Stimulated activated naive B cell treated with anti-CD40 and anti-IgM and Interleukin-4, amounts not matched to agents 10 μg/mL and 1 μg/mL and 100 μg/mL, for 72 hours (primary cell): ENCODE results near the gene HDGFL3.
"Not testable (repeated sequence)": the region's sequence is repeated elsewhere in the genome, so short reads cannot be mapped to it uniquely, and the experiment has no call there.

ENCODE experiments used
- ATAC-seq, 2 donors: fragments of 150-1000 bp; cut with Tn5 transposase; replicated peaks; 2 replicates each; pipeline ENCODE4 v1.10.0; 2021; ENCODE audit warnings: moderate library complexity in 1 of 2
- DNase-seq: peaks from one replicate; pipeline ENCODE4 v3.0.0; 2021
- H3K27ac Mint-ChIP-seq: one replicate; pipeline ENCODE4 v1.8.0; 2022; ENCODE audit warnings: mild to moderate bottlenecking, mixed read lengths
- H3K27me3 Mint-ChIP-seq, 2 donors: one replicate each; pipeline ENCODE4 v1.8.0; 2022; ENCODE audit warnings: mixed read lengths in 2 of 2
- H3K36me3 Mint-ChIP-seq, 2 donors: one replicate each; pipeline ENCODE4 v1.8.0; 2022; ENCODE audit warnings: mixed read lengths in 2 of 2, mild to moderate bottlenecking in 1 of 2
- H3K4me1 Mint-ChIP-seq, 2 donors: one replicate each; pipeline ENCODE4 v1.8.0; 2022; ENCODE audit warnings: mixed read lengths in 2 of 2, mild to moderate bottlenecking in 1 of 2
- H3K4me3 Mint-ChIP-seq, 2 donors: one replicate each; pipeline ENCODE4 v1.8.0; 2022; ENCODE audit warnings: mild to moderate bottlenecking in 2 of 2, mixed read lengths in 2 of 2, moderate library complexity in 1 of 2
- H3K9me3 Mint-ChIP-seq, 2 donors: one replicate each; pipeline ENCODE4 v1.8.0; 2022; ENCODE audit warnings: mixed read lengths in 2 of 2, mild to moderate bottlenecking in 1 of 2

Gene HDGFL3

DNA sequence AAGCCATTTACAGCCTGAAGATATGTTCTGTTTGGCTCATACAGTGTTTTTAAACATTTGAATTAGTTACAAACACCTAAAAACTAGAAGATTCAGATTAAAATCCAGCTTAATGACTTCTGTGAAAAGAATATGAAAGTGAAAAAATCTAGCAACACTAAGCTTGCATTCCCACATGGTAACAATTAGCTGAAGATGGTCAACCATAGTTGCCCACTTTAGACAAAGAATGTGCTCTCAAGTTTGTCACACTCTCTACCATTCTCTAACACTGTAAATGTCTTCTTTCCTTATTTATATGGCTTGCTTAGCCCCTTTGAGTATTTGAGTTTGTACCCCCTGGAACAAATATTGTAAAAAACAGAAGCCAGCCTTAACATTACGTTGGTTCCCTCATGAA lies 32.7 kb downstream of the HDGFL3 start:
- Mint-ChIP-seq H3K36me3 (peaks cover 0 to 2% of the 10 kb centered on the region in 2 donors), H3K27ac (no peak overlapping the region), H3K4me1 (no peaks in the 10 kb centered on the region), H3K27me3 (no peaks in the 10 kb centered on the region), H3K9me3 (no peaks in the 10 kb centered on the region), H3K4me3 (no peak overlapping the region)
- no peak for DNase-seq
- ATAC-seq = no peak

DNA sequence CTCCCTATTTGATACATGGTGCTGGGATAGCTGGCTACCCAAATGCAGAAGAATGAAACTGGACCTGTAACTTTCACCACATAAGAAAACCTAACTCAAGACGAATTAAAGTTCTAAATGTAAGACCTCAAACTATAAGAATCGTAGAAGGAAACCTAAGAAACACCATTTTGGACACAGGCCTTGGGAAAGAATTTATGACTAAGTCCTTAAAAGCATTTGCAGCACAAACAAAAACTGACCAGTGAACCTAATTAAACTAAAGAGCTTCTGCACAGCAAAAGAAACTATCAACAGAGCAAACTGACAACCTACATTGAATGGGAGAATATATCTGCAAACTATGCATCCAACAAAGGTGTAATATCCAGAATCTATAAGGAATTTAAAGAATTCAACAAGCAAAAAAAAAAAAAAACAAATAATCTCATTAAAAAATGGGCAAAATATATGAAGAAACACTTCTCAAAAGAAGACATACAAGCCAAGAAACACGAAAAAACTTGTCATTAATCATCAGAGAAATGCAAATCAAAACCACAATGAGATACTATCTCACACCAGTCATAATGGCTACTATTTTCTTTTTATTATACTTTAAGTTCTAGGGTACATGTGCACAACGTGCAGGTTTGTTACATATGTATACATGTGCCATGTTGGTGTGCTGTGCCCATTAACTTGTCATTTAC lies 37.0 kb downstream of the HDGFL3 start:
- Mint-ChIP-seq H3K4me1 (no peaks in the 10 kb centered on the region), H3K36me3 (peaks cover 5 to 8% of the 10 kb centered on the region in 2 donors), H3K27ac (no peak overlapping the region), H3K27me3 (peaks cover 0 to 4% of the 10 kb centered on the region in 2 donors), H3K9me3 (peaks cover 10 to 11% of the 10 kb centered on the region in 2 donors), H3K4me3 (no peak overlapping the region)
- ATAC-seq (no peak), DNase-seq (no peak)

DNA sequence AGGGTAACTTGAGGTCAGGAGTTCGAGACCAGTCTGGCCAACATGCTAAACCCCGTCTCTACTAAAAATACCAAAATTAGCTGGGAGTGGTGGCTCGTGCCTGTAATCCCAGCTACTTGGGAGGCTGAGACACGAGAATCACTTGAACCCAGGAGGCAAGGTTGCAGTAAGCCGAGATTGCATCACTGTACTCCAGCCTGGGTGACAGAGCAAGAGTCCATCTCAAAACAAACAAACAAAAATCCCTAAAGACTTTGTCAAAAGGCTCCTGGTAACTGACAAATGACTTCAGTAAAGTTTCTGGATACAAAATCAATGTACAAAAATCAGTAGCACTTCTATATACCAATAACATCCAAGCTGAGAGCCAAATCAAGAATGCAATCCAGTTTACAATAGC lies 38.0 kb downstream of the HDGFL3 start:
- H3K36me3 Mint-ChIP-seq, H3K4me3 Mint-ChIP-seq, DNase-seq, ATAC-seq, H3K27ac Mint-ChIP-seq, H3K4me1 Mint-ChIP-seq, H3K27me3 Mint-ChIP-seq: not testable (repeated sequence)
- H3K9me3 Mint-ChIP-seq = peaks cover 10 to 11% of the 10 kb centered on the region in 2 donors

DNA sequence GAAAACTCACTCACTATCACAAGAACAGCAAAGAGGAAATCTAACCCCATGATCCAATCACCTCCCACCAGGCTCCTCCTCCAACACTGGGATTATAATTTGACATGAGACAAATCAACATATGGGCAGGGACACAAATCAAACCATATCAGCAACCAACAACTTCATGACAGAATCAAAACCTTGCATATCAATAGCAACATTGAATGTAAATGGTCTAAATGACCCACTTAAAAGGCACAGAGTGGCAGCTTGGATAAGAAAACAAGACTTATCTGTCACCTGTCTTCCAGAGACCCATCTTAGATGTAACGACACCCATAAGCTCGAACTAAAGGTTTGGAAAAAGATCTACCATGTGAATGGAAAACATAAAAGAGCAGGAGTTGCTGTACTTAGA lies 40.8 kb downstream of the HDGFL3 start:
- Mint-ChIP-seq H3K4me3 (no peak overlapping the region), H3K9me3 (peaks cover 10 to 11% of the 10 kb centered on the region in 2 donors), H3K36me3 (peaks cover 5 to 8% of the 10 kb centered on the region in 2 donors), H3K27ac (no peak overlapping the region), H3K4me1 (no peaks in the 10 kb centered on the region), H3K27me3 (peaks cover 0 to 4% of the 10 kb centered on the region in 2 donors)
- DNase-seq (no peak), ATAC-seq (no peak)

DNA sequence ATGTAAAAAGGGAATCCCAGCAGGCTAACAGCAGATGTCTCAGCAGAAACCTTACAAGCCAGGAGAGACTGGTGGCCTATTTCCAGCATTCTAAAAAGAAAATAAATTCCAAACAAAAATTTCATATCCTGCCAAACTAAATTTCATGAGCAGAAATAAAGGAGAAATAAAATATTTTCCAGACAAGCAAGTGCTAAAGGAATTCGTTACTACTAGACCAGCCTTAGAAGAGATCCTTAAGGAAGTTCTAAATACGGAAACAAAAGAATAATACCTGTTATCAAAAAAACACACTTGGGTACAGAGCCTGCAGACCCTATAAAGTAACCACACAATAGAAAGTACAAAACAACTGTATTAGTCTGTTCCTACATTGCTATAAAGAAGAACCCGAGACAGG lies 41.4 kb downstream of the HDGFL3 start:
- Mint-ChIP-seq H3K36me3 (peaks cover 5 to 8% of the 10 kb centered on the region in 2 donors), H3K4me3 (no peak overlapping the region), H3K27ac (no peak overlapping the region), H3K27me3 (peaks cover 0 to 4% of the 10 kb centered on the region in 2 donors), H3K9me3 (peaks cover 10 to 11% of the 10 kb centered on the region in 2 donors), H3K4me1 (no peaks in the 10 kb centered on the region)
- no peak for DNase-seq
- ATAC-seq = no peak

DNA sequence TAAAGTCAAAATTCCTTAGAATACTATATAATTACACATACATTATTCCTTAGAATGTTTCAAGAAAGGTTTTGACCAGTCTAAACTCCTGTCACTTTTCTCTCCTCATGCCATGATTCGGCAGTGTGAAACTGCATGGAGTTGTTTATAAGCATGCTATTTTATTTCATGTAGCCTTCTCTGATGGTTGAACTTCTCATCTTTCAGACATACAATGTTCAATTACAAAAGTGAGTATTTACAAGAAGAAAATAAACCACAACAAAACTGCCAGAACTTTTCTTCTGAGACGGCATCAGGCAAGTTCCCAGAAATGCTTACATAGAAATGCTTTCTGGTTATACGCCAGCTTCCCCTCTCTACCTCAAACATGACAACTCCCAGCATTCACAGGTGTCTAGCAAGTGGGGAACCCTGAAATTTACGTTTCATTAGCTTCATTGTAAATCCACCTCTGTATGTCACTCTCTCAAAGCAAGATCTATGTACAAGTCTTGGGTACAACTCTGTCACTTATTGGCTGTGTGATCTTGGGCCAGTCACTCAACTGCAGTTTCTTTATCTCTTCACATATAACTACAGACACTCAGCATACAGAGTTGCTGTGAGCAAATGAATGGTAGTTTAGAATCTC lies 42.7 kb downstream of the HDGFL3 start:
- Mint-ChIP-seq H3K27me3 (peaks cover 0 to 4% of the 10 kb centered on the region in 2 donors), H3K4me3 (no peak overlapping the region), H3K9me3 (peaks cover 10 to 11% of the 10 kb centered on the region in 2 donors), H3K4me1 (no peaks in the 10 kb centered on the region), H3K36me3 (peaks cover 5 to 8% of the 10 kb centered on the region in 2 donors), H3K27ac (no peak overlapping the region)
- ATAC-seq (no peak), DNase-seq (no peak)

DNA sequence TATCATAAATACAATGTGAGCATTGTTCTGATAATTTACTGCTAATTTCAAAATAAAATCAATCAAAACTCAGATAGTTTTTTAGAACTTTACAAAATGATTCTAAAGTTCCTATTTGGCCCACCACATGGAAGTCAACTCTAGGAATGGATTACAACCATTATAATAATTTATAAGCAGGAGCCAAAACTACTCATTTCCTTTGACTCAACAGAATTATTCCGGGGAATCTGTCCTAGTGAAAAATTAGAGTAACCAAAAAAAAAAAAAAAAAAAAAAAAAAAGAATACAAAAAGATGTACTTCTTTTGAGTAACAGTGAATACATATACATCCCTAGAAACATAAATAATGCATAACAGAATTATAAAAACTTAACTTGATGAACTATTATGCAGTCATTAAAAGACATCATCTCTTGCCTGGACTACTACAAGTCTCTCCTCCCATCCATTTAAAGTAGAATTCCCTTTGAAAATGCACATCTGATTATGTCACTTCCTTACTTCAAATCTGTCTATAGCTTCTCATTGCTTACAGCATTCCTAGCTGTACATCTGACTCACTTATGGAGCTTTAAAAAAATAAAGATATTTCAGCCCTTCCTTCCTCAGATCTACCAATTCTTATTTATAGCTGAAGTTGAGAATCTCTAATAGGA lies 43.4 kb downstream of the HDGFL3 start:
- H3K4me1 Mint-ChIP-seq = no peaks in the 10 kb centered on the region
- peaks cover 5 to 8% of the 10 kb centered on the region in 2 donors for H3K36me3 Mint-ChIP-seq
- peaks cover 0 to 4% of the 10 kb centered on the region in 2 donors for H3K27me3 Mint-ChIP-seq
- ATAC-seq (no peak), DNase-seq (no peak)
- H3K27ac Mint-ChIP-seq = no peak overlapping the region
- H3K4me3 Mint-ChIP-seq = no peak overlapping the region
- peaks cover 10 to 11% of the 10 kb centered on the region in 2 donors for H3K9me3 Mint-ChIP-seq

DNA sequence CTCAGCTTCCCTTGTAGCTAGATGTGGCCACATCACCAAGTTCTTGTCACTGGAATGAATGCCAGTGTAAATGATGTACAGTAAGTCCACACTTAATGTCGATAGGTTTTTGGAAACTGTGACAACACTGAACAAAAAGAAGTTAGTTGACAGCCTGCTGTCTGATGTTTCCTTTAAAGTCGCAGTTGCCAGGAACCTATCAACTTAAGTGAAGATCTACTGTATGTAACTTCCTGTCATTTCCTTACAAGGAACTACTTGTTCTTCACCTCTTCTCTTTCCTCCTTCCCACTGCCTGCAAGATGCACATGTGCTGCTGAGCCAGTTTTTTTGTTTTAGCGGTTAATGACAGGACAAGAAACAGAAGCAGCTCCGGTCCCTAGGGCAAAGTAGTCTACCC lies 44.6 kb downstream of the HDGFL3 start:
- ATAC-seq (no peak), DNase-seq (no peak)
- no peak overlapping the region for H3K27ac Mint-ChIP-seq
- no peaks in the 10 kb centered on the region for H3K27me3 Mint-ChIP-seq
- H3K4me3 Mint-ChIP-seq = no peak overlapping the region
- H3K36me3 Mint-ChIP-seq = peaks cover 5% of the 10 kb centered on the region in 2 donors
- H3K9me3 Mint-ChIP-seq = peaks cover 8% of the 10 kb centered on the region in 2 donors
- no peaks in the 10 kb centered on the region for H3K4me1 Mint-ChIP-seq

DNA sequence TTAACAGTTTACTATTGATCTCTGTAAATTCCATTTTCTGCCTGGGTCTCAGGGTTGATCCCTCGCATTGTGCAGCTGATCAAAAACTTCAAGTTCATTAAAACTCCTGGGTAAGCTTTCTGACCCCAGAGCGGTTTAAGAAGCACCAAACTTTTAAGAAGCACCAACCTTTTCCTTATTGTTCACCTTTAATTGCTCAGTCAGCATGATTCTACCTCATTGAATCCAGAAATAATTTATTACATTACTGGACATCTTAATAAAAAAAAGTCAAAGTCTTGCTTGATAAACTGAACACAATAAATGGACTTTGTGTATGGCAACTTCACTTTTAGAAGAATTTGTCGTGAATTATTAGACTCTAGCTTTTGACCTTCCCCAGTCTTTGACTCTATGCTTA lies 46.9 kb downstream of the HDGFL3 start:
- H3K27me3 Mint-ChIP-seq = no peaks in the 10 kb centered on the region
- H3K36me3 Mint-ChIP-seq = no peaks in the 10 kb centered on the region
- no peak overlapping the region for H3K4me3 Mint-ChIP-seq

DNA sequence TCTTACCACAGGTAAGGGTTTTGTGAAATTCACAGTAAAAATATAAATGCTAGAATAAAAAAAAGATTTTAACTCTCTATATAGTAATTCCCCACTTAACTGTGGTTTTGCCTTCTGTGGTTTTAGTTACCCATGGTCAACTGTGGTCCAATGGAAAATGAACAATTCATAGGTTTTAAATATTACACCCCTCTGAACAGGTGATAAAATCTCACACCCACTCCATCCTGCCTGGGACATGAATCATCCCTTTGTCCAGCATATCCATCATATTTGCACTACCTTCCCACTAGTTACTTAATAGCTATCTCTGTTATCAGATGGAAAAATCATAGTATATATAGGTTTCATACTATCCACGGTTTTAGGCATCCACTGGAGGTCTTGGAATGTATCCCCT lies 49.2 kb downstream of the HDGFL3 start:
- H3K36me3 Mint-ChIP-seq = no peaks in the 10 kb centered on the region
- no peaks in the 10 kb centered on the region for H3K4me1 Mint-ChIP-seq
- H3K27me3 Mint-ChIP-seq = no peaks in the 10 kb centered on the region
- DNase-seq (no peak), ATAC-seq (no peak)
- no peak overlapping the region for H3K27ac Mint-ChIP-seq
- no peaks in the 10 kb centered on the region for H3K9me3 Mint-ChIP-seq
- no peak overlapping the region for H3K4me3 Mint-ChIP-seq

More for the DNA sequence above, 46.9 kb downstream of the HDGFL3 start:
- Mint-ChIP-seq H3K4me1 (no peaks in the 10 kb centered on the region), H3K9me3 (no peaks in the 10 kb centered on the region), H3K27ac (no peak overlapping the region)
- ATAC-seq = no peak
- DNase-seq = no peak

DNA sequence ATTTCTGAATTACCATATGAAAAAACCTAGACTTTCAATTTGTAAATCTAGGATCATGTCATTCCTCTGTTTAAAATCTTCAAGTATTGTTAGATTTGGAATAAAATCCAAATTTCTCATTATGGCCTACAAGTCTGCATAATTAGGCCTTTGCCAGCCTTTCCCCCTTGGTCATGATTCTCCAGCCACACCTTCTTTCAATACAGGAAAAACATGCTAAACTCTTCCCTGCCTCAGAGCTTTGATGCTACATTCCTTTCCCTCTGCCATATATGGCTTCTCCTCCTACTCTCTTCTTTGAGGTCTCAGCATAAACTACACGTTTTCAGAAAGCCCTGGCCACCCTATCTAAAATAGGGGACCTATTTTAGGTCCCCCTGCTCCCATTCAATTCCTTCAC lies 51.7 kb downstream of the HDGFL3 start:
- H3K27me3 Mint-ChIP-seq = no peaks in the 10 kb centered on the region
- ATAC-seq (no peak), DNase-seq (no peak)
- no peaks in the 10 kb centered on the region for H3K4me1 Mint-ChIP-seq
- H3K27ac Mint-ChIP-seq = no peak overlapping the region
- H3K36me3 Mint-ChIP-seq = no peaks in the 10 kb centered on the region
- H3K4me3 Mint-ChIP-seq = no peak overlapping the region
- no peaks in the 10 kb centered on the region for H3K9me3 Mint-ChIP-seq

DNA sequence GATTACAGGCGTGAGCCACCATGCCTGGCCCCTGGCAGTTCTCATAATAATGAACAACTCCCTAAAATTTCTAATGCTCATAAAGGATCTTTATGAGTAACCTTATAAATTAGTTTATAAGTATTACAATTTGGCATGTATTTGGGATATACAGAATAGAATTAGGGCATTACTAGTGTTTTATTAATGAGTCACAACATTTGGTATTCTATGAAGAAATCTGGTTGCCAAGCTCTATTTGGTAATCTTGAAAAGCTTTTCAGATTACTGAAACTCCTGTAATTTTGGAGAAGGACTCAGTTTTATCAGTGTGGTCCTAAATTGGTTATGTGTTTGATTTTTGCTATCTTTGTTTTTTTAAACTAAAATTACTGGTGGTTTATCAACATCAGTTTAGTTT lies 54.3 kb downstream of the HDGFL3 start:
- no peak overlapping the region for H3K4me3 Mint-ChIP-seq
- ATAC-seq = no peak
- H3K4me1 Mint-ChIP-seq = no peaks in the 10 kb centered on the region
- no peaks in the 10 kb centered on the region for H3K9me3 Mint-ChIP-seq
- no peak for DNase-seq
- no peak overlapping the region for H3K27ac Mint-ChIP-seq
- H3K27me3 Mint-ChIP-seq = no peaks in the 10 kb centered on the region
- peaks cover 0 to 4% of the 10 kb centered on the region in 2 donors for H3K36me3 Mint-ChIP-seq

DNA sequence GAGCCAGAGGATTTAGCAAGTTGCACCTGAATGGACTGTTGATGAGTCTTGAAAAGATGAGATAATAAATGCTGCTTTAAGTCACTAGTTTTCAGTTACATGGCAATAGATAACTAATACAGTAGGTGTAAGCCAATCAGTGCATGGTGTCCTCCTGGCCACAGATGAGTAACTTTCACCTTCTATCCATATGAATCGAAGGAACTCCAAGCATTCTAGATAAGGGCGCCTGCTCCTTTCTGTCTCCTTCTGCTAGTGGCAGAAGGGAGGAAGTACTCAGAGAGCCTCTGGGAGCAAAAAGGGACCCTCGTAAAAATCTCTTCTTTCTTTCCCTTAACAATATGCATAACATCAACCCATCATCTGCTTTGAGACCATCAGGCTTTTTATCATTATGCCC lies 62.9 kb downstream of the HDGFL3 start:
- H3K4me1 Mint-ChIP-seq = no peaks in the 10 kb centered on the region
- peaks cover 0 to 3% of the 10 kb centered on the region in 2 donors for H3K9me3 Mint-ChIP-seq
- H3K4me3 Mint-ChIP-seq = no peak overlapping the region
- ATAC-seq (no peak), DNase-seq (no peak)
- no peaks in the 10 kb centered on the region for H3K27me3 Mint-ChIP-seq
- H3K36me3 Mint-ChIP-seq = peaks cover 4 to 10% of the 10 kb centered on the region in 2 donors
- H3K27ac Mint-ChIP-seq = no peak overlapping the region

DNA sequence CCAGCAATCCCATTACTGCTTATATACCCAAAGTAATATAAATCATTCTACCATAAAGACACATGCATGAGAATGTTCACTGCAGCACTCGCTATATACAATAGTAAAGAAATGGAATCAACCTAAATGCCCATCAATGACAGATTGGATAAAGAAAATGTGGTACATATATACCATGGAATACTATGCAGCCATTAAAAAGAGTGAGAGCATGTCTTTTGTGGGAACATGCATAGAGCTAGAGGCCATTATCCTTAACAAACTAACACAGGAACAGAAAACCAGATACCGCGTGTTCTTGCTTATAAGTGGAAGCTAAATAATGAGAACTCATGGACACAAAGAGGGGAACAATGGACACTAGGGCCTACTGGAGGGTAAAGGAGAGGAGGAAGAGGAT lies 65.5 kb downstream of the HDGFL3 start:
- H3K36me3 Mint-ChIP-seq, DNase-seq, H3K9me3 Mint-ChIP-seq, H3K4me1 Mint-ChIP-seq, H3K27me3 Mint-ChIP-seq, H3K4me3 Mint-ChIP-seq, H3K27ac Mint-ChIP-seq, ATAC-seq: not testable (repeated sequence)
